ENCODE data around the gene KCNQ1. TPM values are rescaled to one million over a fixed set of nuclear protein-coding genes. Genes with fewer than 3 reads are reported as not detected.

The KCNQ1 gene
- total RNA-seq, 5 donors from 2014 or later (not counting 1 experiment from before 2014, with no cell fraction given): 20.9 to 32.9 (median 24.0) TPM

- peaks cover 0 to 4% of the 10 kb centered on the region in 2 experiments for H3K27me3 ChIP-seq (replicated peaks in 1 of 2; ENCODE audit: control insufficient read depth in 2 of 2, extremely low read depth in 1 of 2, insufficient read depth in 2 of 2, low read length in 1 of 2)
- no peak overlapping the region for H3K4me3 ChIP-seq (ENCODE audit: control insufficient read depth in 1 of 2, extremely low read depth in 1 of 2, low read length in 1 of 2)
- H3K4me1 Mint-ChIP-seq: no peaks in the 10 kb centered on the region
- no peaks in the 10 kb centered on the region for H3K4me1 ChIP-seq (ENCODE audit: control insufficient read depth in 1 of 2, extremely low read depth in 1 of 2, insufficient read depth in 2 of 2, low read length in 2 of 2)
- no peaks in the 10 kb centered on the region for H3K27me3 Mint-ChIP-seq
- ChIA-PET POLR2A (no interaction called here), CTCF (no interaction called here)
- H3K27ac Mint-ChIP-seq: no peak overlapping the region
- H3K9me3 ChIP-seq: no peaks in the 10 kb centered on the region
- no peaks in the 10 kb centered on the region for H3K36me3 Mint-ChIP-seq
- DNase-seq (no peak), ATAC-seq (replicated peaks in 1 of 4) (no peak)
- H3K4me3 Mint-ChIP-seq: no peak overlapping the region
- WGBS (ENCODE audit: insufficient coverage): 83% methylated on average over 11 of the region's 16 CpGs
- no peak overlapping the region for H3K27ac ChIP-seq (ENCODE audit: low read length)
- peaks cover 1 to 2% of the 10 kb centered on the region in 2 donors for H3K36me3 ChIP-seq (ENCODE audit: control insufficient read depth in 2 of 2, extremely low read depth in 1 of 2, insufficient read depth in 1 of 2, low read length in 1 of 2)
- no peaks in the 10 kb centered on the region for H3K9me3 Mint-ChIP-seq
Measured at GRCh38 chr11:2409126-2409525, 35.7 kb upstream of the KCNQ1 start.

GRCh38 chr11:2409611-2410468 is 35.0 kb upstream of the KCNQ1 start:
- Mint-ChIP-seq H3K4me1 (no peaks in the 10 kb centered on the region), H3K9me3 (no peaks in the 10 kb centered on the region), H3K4me3 (no peak overlapping the region), H3K36me3 (no peaks in the 10 kb centered on the region), H3K27ac (no peak overlapping the region), H3K27me3 (no peaks in the 10 kb centered on the region)
- no peak for DNase-seq
- ATAC-seq (replicated peaks in 1 of 4): no peak
- ChIA-PET CTCF (no interaction called here), POLR2A (interaction anchor here in 1 of 2 donors (0.6 kb wide), 1 partner anchor 126 kb away, joined by 4 read pairs; no protein-coding TSS in a partner anchor)
- no peaks in the 10 kb centered on the region for H3K9me3 ChIP-seq
- H3K27me3 ChIP-seq (replicated peaks in 1 of 2; ENCODE audit: control insufficient read depth in 2 of 2, extremely low read depth in 1 of 2, insufficient read depth in 2 of 2, low read length in 1 of 2): peaks cover 0 to 4% of the 10 kb centered on the region in 2 experiments
- WGBS (ENCODE audit: insufficient coverage): 83% methylated on average over 37 of the region's 42 CpGs
- no peak overlapping the region for H3K27ac ChIP-seq (ENCODE audit: low read length)
- no peaks in the 10 kb centered on the region for H3K4me1 ChIP-seq (ENCODE audit: control insufficient read depth in 1 of 2, extremely low read depth in 1 of 2, insufficient read depth in 2 of 2, low read length in 2 of 2)
- H3K36me3 ChIP-seq (ENCODE audit: control insufficient read depth in 2 of 2, extremely low read depth in 1 of 2, insufficient read depth in 1 of 2, low read length in 1 of 2): no peaks in the 10 kb centered on the region
- no peak overlapping the region for H3K4me3 ChIP-seq (ENCODE audit: control insufficient read depth in 1 of 2, extremely low read depth in 1 of 2, low read length in 1 of 2)

- no peaks in the 10 kb centered on the region for H3K36me3 Mint-ChIP-seq
- Histone ChIP-seq H3K4me1 (ENCODE audit: control insufficient read depth in 1 of 2, extremely low read depth in 1 of 2, insufficient read depth in 2 of 2, low read length in 2 of 2) (no peaks in the 10 kb centered on the region), H3K36me3 (ENCODE audit: control insufficient read depth in 2 of 2, extremely low read depth in 1 of 2, insufficient read depth in 1 of 2, low read length in 1 of 2) (no peaks in the 10 kb centered on the region), H3K4me3 (ENCODE audit: control insufficient read depth in 1 of 2, extremely low read depth in 1 of 2, low read length in 1 of 2) (no peak overlapping the region), H3K27ac (ENCODE audit: low read length) (no peak overlapping the region), H3K27me3 (replicated peaks in 1 of 2; ENCODE audit: control insufficient read depth in 2 of 2, extremely low read depth in 1 of 2, insufficient read depth in 2 of 2, low read length in 1 of 2) (peaks cover 0 to 4% of the 10 kb centered on the region in 2 experiments), H3K9me3 (no peaks in the 10 kb centered on the region)
- ChIA-PET POLR2A (no interaction called here), CTCF (no interaction called here)
- 56% methylated on average over 8 of the region's 9 CpGs for WGBS (ENCODE audit: insufficient coverage)
- H3K27me3 Mint-ChIP-seq: no peaks in the 10 kb centered on the region
- no peak overlapping the region for H3K27ac Mint-ChIP-seq
- H3K4me1 Mint-ChIP-seq: no peaks in the 10 kb centered on the region
- ATAC-seq (replicated peaks in 1 of 4) (no peak), DNase-seq (no peak)
- no peaks in the 10 kb centered on the region for H3K9me3 Mint-ChIP-seq
- no peak overlapping the region for H3K4me3 Mint-ChIP-seq
Measured at GRCh38 chr11:2410616-2411015, 34.2 kb upstream of the KCNQ1 start.

GRCh38 chr11:2411446-2412305 is 33.1 kb upstream of the KCNQ1 start:
- Mint-ChIP-seq H3K27ac (no peak overlapping the region), H3K4me3 (no peak overlapping the region), H3K27me3 (no peaks in the 10 kb centered on the region), H3K4me1 (no peaks in the 10 kb centered on the region), H3K9me3 (no peaks in the 10 kb centered on the region), H3K36me3 (no peaks in the 10 kb centered on the region)
- Histone ChIP-seq H3K9me3 (no peaks in the 10 kb centered on the region), H3K36me3 (ENCODE audit: control insufficient read depth in 2 of 2, extremely low read depth in 1 of 2, insufficient read depth in 1 of 2, low read length in 1 of 2) (no peaks in the 10 kb centered on the region), H3K4me3 (ENCODE audit: control insufficient read depth in 1 of 2, extremely low read depth in 1 of 2, low read length in 1 of 2) (no peak overlapping the region), H3K27ac (ENCODE audit: low read length) (no peak overlapping the region), H3K4me1 (ENCODE audit: control insufficient read depth in 1 of 2, extremely low read depth in 1 of 2, insufficient read depth in 2 of 2, low read length in 2 of 2) (no peaks in the 10 kb centered on the region), H3K27me3 (replicated peaks in 1 of 2; ENCODE audit: control insufficient read depth in 2 of 2, extremely low read depth in 1 of 2, insufficient read depth in 2 of 2, low read length in 1 of 2) (peaks cover 0 to 4% of the 10 kb centered on the region in 2 experiments)
- no peak for ATAC-seq (replicated peaks in 1 of 4)
- DNase-seq: no peak
- ChIA-PET CTCF (no interaction called here), POLR2A (no interaction called here)
- WGBS (ENCODE audit: insufficient coverage): 72% methylated on average over 26 of the region's 30 CpGs

GRCh38 chr11:2412323-2412722 is 32.5 kb upstream of the KCNQ1 start:
- Mint-ChIP-seq H3K27ac (no peak overlapping the region), H3K27me3 (no peaks in the 10 kb centered on the region), H3K4me3 (no peak overlapping the region), H3K4me1 (no peaks in the 10 kb centered on the region), H3K36me3 (no peaks in the 10 kb centered on the region), H3K9me3 (no peaks in the 10 kb centered on the region)
- no peak for DNase-seq
- POLR2A ChIA-PET: no interaction called here
- ATAC-seq (replicated peaks in 1 of 4): no peak
- H3K9me3 ChIP-seq: no peaks in the 10 kb centered on the region
- H3K27me3 ChIP-seq (replicated peaks in 1 of 2; ENCODE audit: control insufficient read depth in 2 of 2, extremely low read depth in 1 of 2, insufficient read depth in 2 of 2, low read length in 1 of 2): peaks cover 0 to 4% of the 10 kb centered on the region in 2 experiments
- no peak overlapping the region for H3K27ac ChIP-seq (ENCODE audit: low read length)
- H3K36me3 ChIP-seq (ENCODE audit: control insufficient read depth in 2 of 2, extremely low read depth in 1 of 2, insufficient read depth in 1 of 2, low read length in 1 of 2): no peaks in the 10 kb centered on the region
- CTCF ChIA-PET: no interaction called here
- WGBS (ENCODE audit: insufficient coverage): 78% methylated on average over 6 of the region's 6 CpGs
- H3K4me1 ChIP-seq (ENCODE audit: control insufficient read depth in 1 of 2, extremely low read depth in 1 of 2, insufficient read depth in 2 of 2, low read length in 2 of 2): no peaks in the 10 kb centered on the region
- no peak overlapping the region for H3K4me3 ChIP-seq (ENCODE audit: control insufficient read depth in 1 of 2, extremely low read depth in 1 of 2, low read length in 1 of 2)

GRCh38 chr11:2413742-2414579 is 30.8 kb upstream of the KCNQ1 start:
- Histone ChIP-seq H3K4me3 (ENCODE audit: control insufficient read depth in 1 of 2, extremely low read depth in 1 of 2, low read length in 1 of 2) (no peak overlapping the region), H3K36me3 (ENCODE audit: control insufficient read depth in 2 of 2, extremely low read depth in 1 of 2, insufficient read depth in 1 of 2, low read length in 1 of 2) (no peaks in the 10 kb centered on the region), H3K9me3 (no peaks in the 10 kb centered on the region), H3K27me3 (replicated peaks in 1 of 2; ENCODE audit: control insufficient read depth in 2 of 2, extremely low read depth in 1 of 2, insufficient read depth in 2 of 2, low read length in 1 of 2) (peaks cover 0 to 4% of the 10 kb centered on the region in 2 experiments), H3K27ac (ENCODE audit: low read length) (no peak overlapping the region), H3K4me1 (ENCODE audit: control insufficient read depth in 1 of 2, extremely low read depth in 1 of 2, insufficient read depth in 2 of 2, low read length in 2 of 2) (no peaks in the 10 kb centered on the region)
- no peak overlapping the region for H3K27ac Mint-ChIP-seq
- DNase-seq (no peak), ATAC-seq (replicated peaks in 1 of 4) (no peak)
- no peaks in the 10 kb centered on the region for H3K36me3 Mint-ChIP-seq
- no peaks in the 10 kb centered on the region for H3K9me3 Mint-ChIP-seq
- no peaks in the 10 kb centered on the region for H3K27me3 Mint-ChIP-seq
- H3K4me3 Mint-ChIP-seq: no peak overlapping the region
- 87% methylated on average over 38 of the region's 43 CpGs for WGBS (ENCODE audit: insufficient coverage)
- no peaks in the 10 kb centered on the region for H3K4me1 Mint-ChIP-seq
- CTCF ChIA-PET: no interaction called here
- POLR2A ChIA-PET: no interaction called here

Data from T-cell (primary cell).